Fibroblast of villous mesenchyme (primary cell): ENCODE results near the gene ADAMTSL2. TPM values are rescaled to one million over a fixed set of nuclear protein-coding genes. Genes with fewer than 3 reads are reported as not detected.

Experiments
- DNase-seq: peaks from one replicate; pipeline ENCODE4 v3.0.0-alpha.2; 2010; ENCODE audit warnings: low read depth
- H3K4me3 ChIP-seq: 2 replicates; pipeline ENCODE4 v1.5.1; 2011; ENCODE audit warnings: low read depth, mild to moderate bottlenecking, low read length
- total RNA-seq: library from RNA; depleted of rRNA; stranded (reverse); fragments of >200 nt; gene quantifications from 2 replicates; pipeline ENCODE4 v1.2.3, GENCODE V29; 2012
- TF ChIP-seq, protein P1 (sequence below): IDR thresholded peaks from 2 replicates; pipeline ENCODE4 v1.5.1; 2012; ENCODE audit warnings: low read depth, mild to moderate bottlenecking, low read length; ENCODE audit not compliant: insufficient read depth

Gene ADAMTSL2
- total RNA-seq, 1 donor = under 0.01 TPM

DNA sequence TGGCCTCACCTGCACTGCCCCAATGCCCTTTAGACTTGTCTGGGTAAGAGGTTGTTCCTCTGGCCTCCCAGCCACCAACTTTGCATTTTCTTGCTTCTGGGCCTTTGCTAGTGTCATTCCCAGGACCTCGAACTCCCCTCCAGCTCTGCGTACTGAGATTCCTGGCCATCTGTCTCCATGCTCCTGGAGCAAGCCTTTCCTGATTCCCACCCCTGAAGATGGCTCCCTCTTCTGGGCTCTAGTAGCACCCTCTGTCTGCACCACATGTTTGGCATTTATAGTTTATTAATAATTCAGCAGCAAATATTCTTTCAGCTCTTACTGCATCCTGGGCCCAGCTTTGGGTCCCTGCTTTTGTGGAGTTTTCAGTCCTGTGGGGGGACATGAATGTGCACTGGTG, 59.8 kb downstream of the ADAMTSL2 start:
- H3K4me3 ChIP-seq = no peak overlapping the region
- no peak for DNase-seq
- TF ChIP-seq, protein P1, sequence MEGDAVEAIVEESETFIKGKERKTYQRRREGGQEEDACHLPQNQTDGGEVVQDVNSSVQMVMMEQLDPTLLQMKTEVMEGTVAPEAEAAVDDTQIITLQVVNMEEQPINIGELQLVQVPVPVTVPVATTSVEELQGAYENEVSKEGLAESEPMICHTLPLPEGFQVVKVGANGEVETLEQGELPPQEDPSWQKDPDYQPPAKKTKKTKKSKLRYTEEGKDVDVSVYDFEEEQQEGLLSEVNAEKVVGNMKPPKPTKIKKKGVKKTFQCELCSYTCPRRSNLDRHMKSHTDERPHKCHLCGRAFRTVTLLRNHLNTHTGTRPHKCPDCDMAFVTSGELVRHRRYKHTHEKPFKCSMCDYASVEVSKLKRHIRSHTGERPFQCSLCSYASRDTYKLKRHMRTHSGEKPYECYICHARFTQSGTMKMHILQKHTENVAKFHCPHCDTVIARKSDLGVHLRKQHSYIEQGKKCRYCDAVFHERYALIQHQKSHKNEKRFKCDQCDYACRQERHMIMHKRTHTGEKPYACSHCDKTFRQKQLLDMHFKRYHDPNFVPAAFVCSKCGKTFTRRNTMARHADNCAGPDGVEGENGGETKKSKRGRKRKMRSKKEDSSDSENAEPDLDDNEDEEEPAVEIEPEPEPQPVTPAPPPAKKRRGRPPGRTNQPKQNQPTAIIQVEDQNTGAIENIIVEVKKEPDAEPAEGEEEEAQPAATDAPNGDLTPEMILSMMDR = no peak

DNA sequence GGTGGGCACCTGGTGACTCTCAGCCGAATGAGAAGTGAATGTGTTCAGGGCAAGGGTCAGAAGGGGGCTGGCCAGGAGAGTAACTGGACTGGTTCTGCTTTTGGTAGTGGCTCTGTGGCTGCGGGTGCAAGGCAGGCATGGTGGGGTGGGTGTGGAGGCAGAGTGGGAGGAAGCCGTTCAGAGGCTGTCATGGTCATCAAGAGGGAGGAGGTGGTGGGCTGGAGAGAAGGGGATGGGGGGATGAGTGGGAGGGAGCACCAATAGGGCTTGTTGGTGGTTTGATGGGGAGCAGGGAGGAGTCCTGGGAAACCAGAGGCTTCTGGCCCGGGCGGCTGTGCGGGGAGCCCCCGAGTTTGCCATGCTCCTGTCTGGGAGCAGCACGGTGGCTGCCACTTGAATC, 61.4 kb downstream of the ADAMTSL2 start:
- TF ChIP-seq, protein P1 = no peak
- no peak overlapping the region for H3K4me3 ChIP-seq
- DNase-seq = no peak

DNA sequence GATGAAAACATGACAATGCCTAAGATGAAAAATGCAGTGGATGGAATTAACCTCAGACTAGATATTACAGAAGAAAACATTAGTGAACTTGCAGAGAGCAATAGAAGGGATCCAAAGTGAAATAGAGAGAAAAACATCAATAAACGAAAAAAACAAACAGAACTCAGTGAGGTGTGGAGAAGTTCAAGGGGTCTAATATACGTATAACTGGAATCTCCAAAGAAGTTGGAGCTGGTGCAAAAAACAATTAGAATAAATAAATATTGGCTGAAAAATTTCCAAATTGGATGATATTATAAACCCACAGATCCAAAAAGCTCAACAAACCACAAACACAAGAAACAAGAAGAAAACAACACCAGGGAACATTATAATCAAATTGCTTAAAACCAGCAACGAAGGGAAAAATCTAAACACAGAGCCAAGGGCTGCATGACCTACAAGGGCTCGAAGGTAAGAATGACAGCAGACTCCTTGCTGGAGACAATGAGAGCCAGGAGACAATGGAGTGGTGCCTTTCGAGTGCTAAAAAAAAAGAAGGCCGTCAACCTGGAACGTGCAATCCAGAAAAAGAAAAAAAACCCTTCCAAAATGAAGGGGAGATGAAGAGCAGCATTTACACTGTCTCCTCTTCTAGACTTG, 62.9 kb downstream of the ADAMTSL2 start:
- TF ChIP-seq, protein P1 = no peak
- DNase-seq = no peak
- H3K4me3 ChIP-seq = no peak overlapping the region

DNA sequence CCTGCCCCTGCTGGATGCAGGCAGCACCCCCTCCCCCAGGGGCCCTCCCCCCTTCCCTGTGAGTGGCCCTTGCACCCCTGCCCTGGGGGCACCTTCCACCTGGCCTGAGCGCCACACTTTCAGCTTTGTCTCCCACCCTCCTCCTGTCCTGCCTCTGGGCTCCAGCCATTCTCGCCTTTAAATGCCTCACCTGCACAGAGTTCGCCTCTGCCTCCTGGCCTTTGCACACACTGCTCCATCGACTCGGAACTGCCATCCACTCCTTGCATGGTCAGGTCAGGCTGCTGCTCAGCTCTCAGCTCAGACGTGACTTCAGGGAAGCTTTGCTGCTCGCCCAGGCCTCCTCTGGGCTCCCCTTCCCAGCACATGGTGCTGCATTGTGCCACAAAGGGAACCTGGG, 64.5 kb downstream of the ADAMTSL2 start:
- no peak overlapping the region for H3K4me3 ChIP-seq
- DNase-seq = no peak
- TF ChIP-seq, protein P1 = no peak

DNA sequence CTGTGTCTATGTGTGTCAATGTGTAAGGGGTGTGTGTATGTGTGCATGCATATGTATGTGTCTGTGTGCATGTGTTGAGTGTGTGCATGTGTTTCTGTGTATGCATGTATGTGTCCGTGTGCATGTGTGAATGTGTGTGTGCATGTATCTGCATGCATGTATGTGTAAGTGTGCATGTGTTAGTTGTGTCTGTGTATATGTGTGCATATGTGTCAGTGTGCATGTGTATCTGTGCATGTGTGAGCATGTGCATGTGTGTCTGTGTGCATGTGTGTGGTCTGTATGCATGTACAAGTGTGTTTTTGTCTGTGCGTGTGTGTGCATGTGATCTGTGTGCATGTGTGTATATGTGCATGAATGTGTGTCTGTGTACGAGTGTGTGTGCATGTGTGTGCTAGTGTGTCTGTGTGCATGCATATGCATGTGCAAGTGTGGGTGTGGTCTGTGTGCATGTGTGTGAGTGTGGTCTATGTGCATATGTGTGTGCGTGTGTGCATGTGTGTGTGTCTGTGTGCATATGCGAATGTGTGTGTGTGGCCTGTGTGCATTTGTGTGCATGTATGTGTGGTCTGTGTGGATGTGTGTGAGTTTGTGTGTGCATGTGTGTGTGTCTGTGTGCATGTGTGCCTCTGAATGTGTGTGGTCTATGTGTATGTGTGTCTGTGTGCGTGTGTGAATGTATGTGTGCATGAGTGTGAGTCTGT, 65.1 kb downstream of the ADAMTSL2 start:
- no peak overlapping the region for H3K4me3 ChIP-seq
- DNase-seq = no peak
- TF ChIP-seq, protein P1 = no peak

DNA sequence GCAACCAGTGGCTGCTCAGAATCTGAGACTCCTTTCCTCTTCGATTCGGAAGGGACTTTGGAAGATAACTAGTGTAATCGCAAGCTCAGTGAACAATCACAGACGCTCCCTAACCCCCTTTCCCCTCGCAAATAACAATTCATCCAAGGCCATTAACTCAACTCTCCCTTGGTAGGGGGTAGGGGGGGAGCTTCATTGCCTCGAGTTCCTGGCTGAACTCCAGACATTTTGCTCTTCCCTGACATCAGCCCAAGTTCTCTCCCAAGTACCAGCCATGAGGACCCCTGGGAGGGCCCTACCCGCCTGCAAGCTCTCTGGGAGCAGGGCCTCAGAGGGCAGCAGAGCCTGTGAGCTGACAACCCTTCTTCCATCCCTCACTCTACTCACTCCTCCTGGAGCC, 66.2 kb downstream of the ADAMTSL2 start:
- TF ChIP-seq, protein P1 = no peak
- DNase-seq = no peak
- no peak overlapping the region for H3K4me3 ChIP-seq
